Esophagus muscularis mucosa (tissue), 4 donors: Measurements from ENCODE around the gene PHLDB1. TPM values are rescaled to one million over a fixed set of nuclear protein-coding genes. Genes with fewer than 3 reads are reported as not detected.

Experiments used
- DNase-seq: peaks from one replicate; pipeline ENCODE4 v3.0.0-alpha.2; 2017; ENCODE audit errors: extremely low spot score
- H3K27ac ChIP-seq, 4 donors: fragments of 200-600 bp; sonication (generic); replicated peaks in 1 of 4; 1 replicate in 3 of 4; 2 replicates in 1 of 4; pipeline ENCODE4 v1.5.1; 2016 to 2019; ENCODE audit warnings: mild to moderate bottlenecking in 1 of 4
- H3K27me3 ChIP-seq, 4 donors: fragments of 200-600 bp; sonication (generic); one replicate each; pipeline versions ENCODE4 v1.5.1 to v1.6.0; 2016 to 2019
- H3K36me3 ChIP-seq, 4 donors: fragments of 200-600 bp; sonication (generic); one replicate each; pipeline ENCODE4 v1.5.1; 2016 to 2019
- H3K4me1 ChIP-seq, 4 donors: fragments of 200-600 bp; sonication (generic); one replicate each; pipeline ENCODE4 v1.5.1; 2016 to 2019
- H3K4me3 ChIP-seq, 4 donors: fragments of 200-600 bp; sonication (generic); 1 replicate in 2 of 4; 2 replicates in 2 of 4; pipeline ENCODE4 v1.5.1; 2016 to 2019; ENCODE audit warnings: mild to moderate bottlenecking in 4 of 4, moderate library complexity in 1 of 4
- H3K9me3 ChIP-seq, 4 donors: fragments of 200-600 bp; sonication (generic); 1 replicate in 3 of 4; 2 replicates in 1 of 4; pipeline ENCODE4 v1.5.1; 2016 to 2019
- EP300 ChIP-seq: sonication (generic); formaldehyde crosslinking; IDR thresholded peaks from one replicate; pipeline ENCODE4 v1.6.1; 2017; ENCODE audit warnings: antibody characterized with exemption
- POLR2A ChIP-seq: fragments of 450-650 bp; IDR thresholded peaks from one replicate; pipeline ENCODE4 v1.6.1; 2017; ENCODE audit warnings: antibody characterized with exemption, moderate library complexity, mild to moderate bottlenecking, low read depth
- POLR2AphosphoS5 ChIP-seq, 2 donors: sonication (generic); formaldehyde crosslinking; IDR thresholded peaks; one replicate each; pipeline ENCODE4 v1.6.1; 2017; ENCODE audit warnings: antibody characterized with exemption in 2 of 2
- WGBS: methylation state at CpG from one replicate; pipeline ENCODE4 v1.1.5; 2018; 5-methylcytosine and 5-hydroxymethylcytosine counted together
- intact Hi-C: fragments of 100-400 bp; cut with DNase I; formaldehyde crosslinking; loops from one replicate; pipeline ENCODE4 v1.15.1; 2023
- total RNA-seq, 4 donors: library from RNA; depleted of rRNA; stranded (reverse); fragments of >200 nt; gene quantifications; one replicate each; pipeline versions ENCODE4 v1.1.0 to v1.2.1, GENCODE V29; 2016
- TF ChIP-seq, protein P1 (sequence below), 3 experiments: fragments of 200-600 bp in 2 of 3; fragments of 450-650 bp in 1 of 3; sonication (generic) in 2 of 3; IDR thresholded peaks; one replicate each; pipeline ENCODE4 v1.5.1; 2017 to 2019; ENCODE audit warnings: antibody characterized with exemption in 3 of 3, mild to moderate bottlenecking in 2 of 3, moderate library complexity in 1 of 3

The PHLDB1 gene
- total RNA-seq, 4 donors from 2014 or later, result 62.6 to 92.2 (median 78.9) TPM

DNA sequence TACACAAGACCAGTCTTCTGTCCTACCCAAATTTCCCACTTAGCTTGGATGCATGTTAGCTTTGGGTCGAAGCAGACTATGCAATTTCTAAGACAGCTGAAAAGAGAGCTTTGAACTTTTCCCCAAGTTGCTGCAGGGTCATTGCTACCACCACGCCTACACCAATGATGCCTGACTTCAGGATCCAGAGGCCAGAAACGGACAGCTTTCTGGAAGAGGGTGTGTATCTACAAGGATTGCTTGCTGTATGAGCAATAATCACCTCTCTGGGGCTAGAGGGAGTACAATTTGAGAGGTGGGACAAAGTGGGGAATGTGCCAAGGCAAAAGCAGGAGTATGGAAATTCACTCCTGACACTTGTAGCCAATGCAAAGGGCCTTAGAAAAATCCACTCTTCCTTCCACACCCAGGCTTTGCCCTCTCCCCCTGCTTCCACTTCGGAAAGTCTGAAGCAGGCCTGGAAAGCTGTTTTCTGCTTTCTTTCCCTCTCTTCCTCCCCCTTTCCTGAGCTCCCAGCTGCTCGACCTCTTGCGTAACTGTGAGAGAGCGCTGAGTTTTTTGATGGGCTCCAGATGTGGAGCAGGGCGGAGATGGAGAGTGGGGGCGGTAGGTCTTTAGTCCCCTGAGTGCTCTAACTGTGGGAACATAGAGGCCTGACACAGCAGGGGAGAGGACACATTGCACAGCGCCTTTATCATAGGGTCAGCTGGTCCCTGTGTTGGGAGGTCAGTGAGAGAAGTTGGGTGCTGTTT is 2.1 kb upstream of the PHLDB1 start:
- DNase-seq, result peak; percentile 93

DNA sequence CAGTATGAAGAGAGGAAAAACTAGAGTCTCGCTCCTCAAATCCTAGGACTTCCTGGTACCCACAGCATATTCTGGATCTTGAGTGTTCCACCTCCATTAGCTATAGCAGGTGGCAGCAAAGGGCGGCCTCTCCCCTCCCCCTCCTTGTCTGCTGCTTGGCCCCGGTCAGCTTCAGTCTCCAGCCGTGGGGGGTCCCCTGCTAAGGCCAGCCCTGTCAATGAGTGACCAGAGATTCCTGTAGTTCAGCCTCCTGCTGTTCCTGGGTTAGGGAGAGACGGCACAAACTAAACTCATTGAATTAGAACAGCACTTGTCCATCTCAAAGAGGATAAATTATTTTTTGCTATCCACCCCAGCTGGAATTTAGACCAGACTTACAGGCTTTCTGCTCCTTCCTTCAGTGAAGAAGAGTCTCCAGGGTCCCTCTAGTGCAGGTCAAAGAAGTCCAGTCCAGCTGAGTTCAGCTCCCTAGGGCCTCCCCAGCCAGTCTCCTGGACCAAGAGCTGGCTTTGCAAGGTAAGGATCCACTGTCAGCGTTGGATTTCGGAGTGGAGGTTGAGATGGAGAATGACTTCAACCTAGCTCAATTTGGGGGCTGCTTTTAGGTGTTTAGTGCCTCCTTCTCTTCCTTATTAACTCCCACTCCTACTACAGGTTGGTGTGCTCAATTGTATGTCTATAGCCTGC is 1.1 kb upstream of the PHLDB1 start:
- peak overlapping the region; percentile 92 to 96 (median 94) for H3K27ac ChIP-seq
- peaks cover 7 to 22% (median 13%) of the 10 kb centered on the region in 4 donors for H3K36me3 ChIP-seq
- H3K4me3 ChIP-seq, result peak overlapping the region in 1 of 4 donors; percentile 6
- TF ChIP-seq POLR2A, result no peak
- TF ChIP-seq EP300, result no peak
- 70% methylated on average over 6 of the region's 7 CpGs for WGBS
- no peaks in the 10 kb centered on the region for H3K27me3 ChIP-seq
- H3K9me3 ChIP-seq, result no peaks in the 10 kb centered on the region
- DNase-seq, result no peak
- intact Hi-C loops, result loop anchor here (5.0 kb wide), 2 partner anchors 34 to 51 kb away; partner anchors contain the start of gene ARCN1
- H3K4me1 ChIP-seq, result peaks cover 34 to 75% (median 70%) of the 10 kb centered on the region in 4 donors

More for the DNA sequence above, 2.1 kb upstream of the PHLDB1 start:
- peak overlapping the region; percentile 92 to 96 (median 94) for H3K27ac ChIP-seq
- H3K4me3 ChIP-seq, result no peak overlapping the region
- H3K27me3 ChIP-seq, result no peaks in the 10 kb centered on the region
- H3K36me3 ChIP-seq, result peaks cover 17 to 32% (median 23%) of the 10 kb centered on the region in 4 donors
- no peak for TF ChIP-seq POLR2A
- peak; percentile 87 to 89 for TF ChIP-seq POLR2AphosphoS5 (IDR thresholded peaks at IDR 0.05)
- TF ChIP-seq, protein P1, sequence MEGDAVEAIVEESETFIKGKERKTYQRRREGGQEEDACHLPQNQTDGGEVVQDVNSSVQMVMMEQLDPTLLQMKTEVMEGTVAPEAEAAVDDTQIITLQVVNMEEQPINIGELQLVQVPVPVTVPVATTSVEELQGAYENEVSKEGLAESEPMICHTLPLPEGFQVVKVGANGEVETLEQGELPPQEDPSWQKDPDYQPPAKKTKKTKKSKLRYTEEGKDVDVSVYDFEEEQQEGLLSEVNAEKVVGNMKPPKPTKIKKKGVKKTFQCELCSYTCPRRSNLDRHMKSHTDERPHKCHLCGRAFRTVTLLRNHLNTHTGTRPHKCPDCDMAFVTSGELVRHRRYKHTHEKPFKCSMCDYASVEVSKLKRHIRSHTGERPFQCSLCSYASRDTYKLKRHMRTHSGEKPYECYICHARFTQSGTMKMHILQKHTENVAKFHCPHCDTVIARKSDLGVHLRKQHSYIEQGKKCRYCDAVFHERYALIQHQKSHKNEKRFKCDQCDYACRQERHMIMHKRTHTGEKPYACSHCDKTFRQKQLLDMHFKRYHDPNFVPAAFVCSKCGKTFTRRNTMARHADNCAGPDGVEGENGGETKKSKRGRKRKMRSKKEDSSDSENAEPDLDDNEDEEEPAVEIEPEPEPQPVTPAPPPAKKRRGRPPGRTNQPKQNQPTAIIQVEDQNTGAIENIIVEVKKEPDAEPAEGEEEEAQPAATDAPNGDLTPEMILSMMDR (IDR thresholded peaks at IDR 0.05), result no peak
- H3K4me1 ChIP-seq, result peaks cover 23 to 65% (median 60%) of the 10 kb centered on the region in 4 donors
- intact Hi-C loops, result loop anchor here (5.0 kb wide), 2 partner anchors 33 to 52 kb away; partner anchors contain the start of gene ARCN1
- no peaks in the 10 kb centered on the region for H3K9me3 ChIP-seq
- 34% methylated on average over 10 of the region's 10 CpGs for WGBS

DNA sequence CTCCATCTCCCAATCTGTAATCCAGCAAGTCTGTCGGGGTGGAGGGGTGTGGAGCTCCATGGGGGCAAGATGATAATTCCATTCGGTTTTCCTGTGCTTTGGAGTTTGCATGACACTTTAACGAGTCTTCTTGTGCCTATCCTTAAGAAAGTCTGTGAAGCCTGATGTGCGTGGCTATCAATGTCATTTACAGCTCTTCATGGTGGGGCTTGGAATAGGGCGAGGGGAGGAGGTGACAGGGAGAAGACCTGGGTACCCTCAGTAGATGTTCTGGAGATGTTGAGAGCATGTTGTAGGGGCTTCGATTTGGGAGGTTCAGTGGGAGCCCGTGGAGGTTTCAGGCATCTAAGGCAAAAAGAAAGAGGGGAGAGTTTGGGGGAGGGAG is 579 bp upstream of the PHLDB1 start:
- Histone ChIP-seq H3K4me3 (peak overlapping the region; percentile 76 to 86 (median 83)), H3K36me3 (peaks cover 1 to 16% (median 7%) of the 10 kb centered on the region in 4 donors), H3K4me1 (peaks cover 35 to 80% (median 72%) of the 10 kb centered on the region in 4 donors), H3K27ac (peak overlapping the region; percentile 92 to 96 (median 94)), H3K27me3 (no peaks in the 10 kb centered on the region), H3K9me3 (no peaks in the 10 kb centered on the region)
- DNase-seq, result no peak
- intact Hi-C loops, result loop anchor here (5.0 kb wide), 2 partner anchors 35 to 50 kb away; partner anchors contain the start of gene ARCN1
- WGBS, result 74% methylated on average over 7 of the region's 7 CpGs
- TF ChIP-seq POLR2A, result no peak

DNA sequence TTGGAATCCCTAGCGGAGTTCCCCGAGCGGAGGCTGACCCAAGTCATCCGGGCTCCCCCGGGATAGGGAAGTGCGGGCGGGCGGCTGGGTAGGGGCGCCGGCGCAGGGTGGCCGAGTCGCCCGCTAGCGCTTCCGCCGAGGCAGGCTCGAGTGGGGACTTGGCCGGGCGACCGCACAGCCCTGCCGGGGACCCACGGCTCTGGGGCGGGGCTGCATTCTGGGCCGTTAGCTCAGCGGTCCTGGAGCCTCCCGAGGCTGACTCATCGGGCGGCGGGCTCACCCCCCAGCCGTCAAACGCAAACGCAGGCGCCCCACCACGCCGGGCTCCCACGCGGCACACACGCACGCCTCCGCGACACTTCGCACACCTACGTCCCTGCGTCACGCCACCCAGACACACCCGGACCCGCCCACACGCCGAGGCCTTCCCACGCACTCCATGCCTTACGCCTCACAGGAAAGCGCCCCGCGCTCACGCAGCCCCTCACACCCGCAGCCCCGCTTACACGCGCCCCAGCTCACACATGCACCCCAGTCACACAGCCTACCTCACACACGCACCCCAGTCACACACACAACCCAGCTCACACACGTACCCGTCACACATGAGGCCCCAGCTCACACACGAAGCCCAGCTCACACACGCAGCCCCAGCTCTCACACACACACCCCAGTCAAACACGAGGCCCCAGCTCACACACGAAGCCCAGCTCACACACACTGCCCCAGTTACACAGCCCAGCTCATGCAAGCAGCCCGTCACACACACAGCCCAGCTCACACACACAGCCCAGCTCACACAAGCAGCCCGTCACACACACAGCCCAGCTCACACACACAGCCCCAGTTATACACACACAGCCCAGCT is 1.2 kb downstream of the PHLDB1 start:
- intact Hi-C loops, result loop anchor here (5.0 kb wide), 2 partner anchors 36 to 49 kb away; partner anchors contain the start of gene ARCN1
- Histone ChIP-seq H3K4me1 (peaks cover 50 to 89% (median 86%) of the 10 kb centered on the region in 4 donors), H3K4me3 (peak overlapping the region; percentile 76 to 86 (median 83)), H3K27ac (peak overlapping the region; percentile 92 to 96 (median 94)), H3K27me3 (no peaks in the 10 kb centered on the region), H3K9me3 (no peaks in the 10 kb centered on the region), H3K36me3 (peaks cover 0 to 5% (median 2%) of the 10 kb centered on the region in 4 donors)
- TF ChIP-seq POLR2A (no peak), EP300 (no peak), POLR2AphosphoS5 (IDR thresholded peaks at IDR 0.05) (peak; percentile 68 to 74)
- TF ChIP-seq, protein P1 (IDR thresholded peaks at IDR 0.05), result no peak
- WGBS, result 31% methylated on average over 25 of the region's 69 CpGs
- DNase-seq, result no peak
